T-helper 1 cell (primary cell): ENCODE results near the gene TMPRSS2.

Source experiments
- DNase-seq, 5 donors: peaks; one replicate each; pipeline ENCODE4 v3.0.0-alpha.2; 2012 to 2020

The TMPRSS2 gene

DNA sequence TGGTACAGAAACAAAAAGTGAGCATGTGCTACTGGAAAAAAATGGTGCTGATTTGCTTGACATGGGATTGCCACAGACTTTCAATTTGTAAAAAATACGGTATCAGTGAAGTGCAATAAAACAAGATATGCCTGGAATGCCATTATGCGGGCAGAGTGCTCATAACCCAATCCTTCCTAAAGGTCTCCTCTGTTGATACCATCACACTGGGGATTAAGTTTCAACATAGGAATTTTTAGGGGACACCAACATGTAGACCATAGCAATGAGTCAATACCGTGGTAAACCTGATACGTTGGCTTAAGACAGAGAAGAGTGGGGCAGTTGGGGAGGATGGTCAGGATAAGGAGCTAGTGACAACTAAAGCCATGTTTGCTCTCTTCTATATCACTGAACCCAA, 61.4 kb downstream of the TMPRSS2 start:
- DNase-seq = no peak

DNA sequence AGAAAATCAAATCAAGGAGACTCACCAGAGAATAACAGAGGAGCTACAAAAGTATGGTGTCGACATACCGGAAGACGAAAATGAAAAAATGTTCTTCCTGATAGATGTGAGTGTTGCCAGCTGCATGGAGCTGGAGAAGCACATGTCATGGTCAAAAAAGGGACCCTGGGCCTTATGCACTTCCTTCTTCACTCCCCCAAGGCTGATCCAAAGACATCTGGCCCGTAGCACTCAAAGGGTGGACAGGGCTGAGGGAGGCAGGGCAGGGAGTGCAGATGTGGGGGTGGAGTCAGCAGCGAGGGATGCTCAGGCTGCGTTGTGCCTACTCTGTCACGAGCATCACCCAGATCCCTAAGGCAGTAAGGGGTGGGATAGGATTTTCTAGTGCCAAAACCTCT, 62.5 kb downstream of the TMPRSS2 start:
- no peak for DNase-seq

GRCh38 chr21:41444703-41445464, 63.1 kb downstream of the TMPRSS2 start:
- DNase-seq = no peak

DNA sequence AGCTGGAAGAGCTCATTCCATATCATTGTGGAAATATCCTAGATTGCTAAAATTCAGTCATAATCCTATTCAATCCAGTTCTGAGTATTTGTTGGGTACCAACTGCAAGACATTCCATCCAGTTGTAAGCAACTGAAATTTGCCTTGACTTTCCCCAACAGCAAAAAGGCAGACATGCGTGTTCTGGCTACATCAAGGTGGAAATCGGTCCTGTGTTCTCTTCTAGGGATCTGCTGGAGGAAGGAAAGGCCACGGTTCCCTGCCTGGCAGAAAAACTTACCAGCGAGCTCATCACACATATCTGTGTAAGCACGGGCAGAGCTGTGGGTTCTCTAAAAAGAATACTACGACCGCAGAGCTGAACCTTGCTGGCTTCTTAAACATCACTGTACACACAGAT, 64.4 kb downstream of the TMPRSS2 start:
- DNase-seq = no peak

DNA sequence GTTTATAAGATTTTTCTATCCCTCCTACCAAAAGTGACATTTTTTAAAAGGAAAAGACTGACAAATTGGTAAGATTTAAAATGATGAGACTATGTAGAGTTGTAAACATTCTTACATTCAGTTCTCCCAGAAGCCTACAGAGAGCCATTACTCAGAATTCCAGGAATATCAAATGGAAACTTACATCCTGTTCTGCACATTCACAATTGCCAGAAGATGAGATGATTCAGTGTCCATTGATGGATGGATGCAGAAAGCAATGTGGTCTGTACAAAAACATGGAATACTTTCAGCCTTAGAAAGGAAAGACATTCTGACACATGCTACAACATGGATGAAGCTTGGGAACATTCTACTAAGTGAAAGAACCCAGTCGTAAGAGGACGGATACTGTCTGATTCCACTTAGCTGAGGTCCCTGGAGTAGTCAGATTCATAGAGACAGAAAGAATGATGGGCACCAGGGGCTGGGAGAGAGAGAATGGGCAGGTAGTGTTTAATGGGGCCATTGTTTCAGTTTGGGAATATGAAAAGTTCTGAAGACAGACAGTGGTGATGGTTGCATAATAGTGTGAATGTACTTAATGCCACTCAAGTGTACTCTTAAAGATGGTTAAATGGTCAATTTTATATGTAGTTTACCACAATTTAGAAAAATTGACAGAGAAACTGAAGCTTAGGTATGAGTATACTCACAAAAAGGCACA, 65.3 kb downstream of the TMPRSS2 start:
- DNase-seq = no peak

DNA sequence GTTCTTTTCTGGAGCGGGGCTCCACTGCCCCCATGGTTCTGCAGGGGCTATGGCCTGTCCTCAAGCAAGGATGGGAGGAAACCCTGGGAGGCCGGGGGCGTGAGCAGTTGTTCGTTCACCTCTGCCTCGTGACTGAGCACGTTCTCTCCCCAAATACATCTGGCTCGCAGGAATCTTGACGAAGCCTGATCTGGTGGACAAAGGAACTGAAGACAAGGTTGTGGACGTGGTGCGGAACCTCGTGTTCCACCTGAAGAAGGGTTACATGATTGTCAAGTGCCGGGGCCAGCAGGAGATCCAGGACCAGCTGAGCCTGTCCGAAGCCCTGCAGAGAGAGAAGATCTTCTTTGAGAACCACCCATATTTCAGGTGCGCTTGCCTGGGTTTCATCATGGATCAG, 66.4 kb downstream of the TMPRSS2 start:
- no peak for DNase-seq

DNA sequence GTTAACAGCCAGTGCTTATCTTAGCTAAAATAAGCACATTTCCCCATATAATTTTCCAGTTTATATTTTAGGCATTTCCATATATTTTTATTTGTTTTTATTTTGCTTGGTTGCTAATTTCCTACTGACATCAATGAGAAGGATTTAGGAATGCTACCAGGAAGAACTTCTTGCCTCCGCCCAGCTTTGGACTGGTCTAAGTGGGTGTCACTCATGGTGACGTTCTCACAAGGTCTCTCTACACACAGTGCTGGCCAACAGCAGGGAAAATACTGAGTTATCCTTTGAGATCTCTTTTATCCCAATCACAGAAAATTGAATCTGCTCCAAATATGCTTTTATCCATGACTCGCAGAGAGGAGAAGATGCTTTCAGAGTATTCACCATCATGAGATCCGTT, 68.7 kb downstream of the TMPRSS2 start:
- no peak for DNase-seq

- no peak for DNase-seq
Observed at GRCh38 chr21:41438425-41439113, 69.4 kb downstream of the TMPRSS2 start.

DNA sequence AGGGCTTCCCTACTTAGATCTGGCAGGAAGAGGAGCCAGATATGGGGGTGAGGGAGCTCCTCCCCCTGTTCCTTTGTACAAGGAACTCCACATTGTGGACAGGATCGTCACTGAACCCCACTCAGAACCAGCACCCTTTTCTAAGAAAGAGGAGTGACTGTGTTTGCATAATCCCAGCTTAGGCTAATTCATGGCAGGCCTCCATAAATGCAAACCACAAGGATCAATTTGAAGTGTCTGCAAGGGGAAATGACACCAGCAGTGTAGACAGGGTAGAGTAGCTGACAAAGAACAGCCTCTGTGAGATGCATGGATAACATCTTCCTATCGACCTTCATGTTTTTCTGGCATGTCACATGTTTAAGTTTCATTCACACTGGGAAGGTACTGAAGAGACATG, 70.2 kb downstream of the TMPRSS2 start:
- DNase-seq = peak in 1 of 5 donors; percentile 47

GRCh38 chr21:41435706-41436105, 72.3 kb downstream of the TMPRSS2 start:
- no peak for DNase-seq

DNA sequence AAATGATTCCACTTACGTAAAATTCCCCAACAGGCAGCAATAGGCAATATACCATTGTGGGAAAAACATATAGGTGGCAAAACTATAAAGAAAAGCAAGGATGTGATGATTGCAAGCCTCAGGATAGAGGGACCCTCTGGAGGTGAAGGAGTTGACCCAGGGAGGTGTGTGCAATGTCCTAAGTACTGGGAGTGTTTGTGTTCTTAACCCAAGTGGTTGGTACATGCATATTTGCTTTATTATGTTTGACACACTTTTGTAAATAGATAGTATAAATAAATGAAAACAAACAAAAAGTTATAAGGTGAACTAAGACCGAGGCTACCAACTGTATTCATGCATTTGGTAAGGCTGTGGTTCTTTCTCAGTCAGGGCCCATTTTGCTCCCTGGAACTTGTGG, 74.4 kb downstream of the TMPRSS2 start:
- DNase-seq = no peak

- no peak for DNase-seq
Observed at GRCh38 chr21:41432562-41433460, 75.1 kb downstream of the TMPRSS2 start.

DNA sequence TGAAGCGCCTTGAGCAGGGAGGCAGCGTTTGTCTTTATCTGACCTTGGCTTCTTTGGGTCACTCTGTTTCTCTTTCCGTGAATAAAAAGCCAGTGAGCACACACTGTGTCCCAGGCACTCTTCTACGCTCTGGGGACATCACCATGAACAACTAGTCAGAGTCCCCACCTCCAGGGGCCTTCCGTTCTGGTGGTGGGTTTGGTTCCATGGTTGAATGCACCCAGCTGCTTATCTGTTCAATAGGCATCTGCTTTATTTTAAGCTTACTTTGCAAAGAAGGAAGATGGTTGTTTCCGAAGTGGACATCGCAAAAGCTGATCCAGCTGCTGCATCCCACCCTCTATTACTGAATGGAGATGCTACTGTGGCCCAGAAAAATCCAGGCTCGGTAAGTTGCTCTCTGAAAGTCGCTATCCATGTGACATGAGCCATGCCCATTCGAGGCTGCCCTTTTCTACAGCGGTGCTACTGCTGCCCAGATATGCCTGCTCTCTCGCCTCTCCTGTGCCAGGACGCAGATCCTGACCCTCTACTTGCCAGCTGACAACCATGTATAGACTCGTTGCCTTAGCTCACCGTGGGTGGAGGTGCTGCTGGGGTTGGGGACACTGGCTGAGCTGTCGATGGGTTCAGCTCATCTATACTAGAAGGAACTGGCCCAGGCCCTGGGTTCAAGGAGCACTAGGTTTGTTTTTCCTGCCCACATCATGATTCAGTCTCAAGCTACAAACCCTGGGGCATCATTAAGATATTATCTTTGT, 76.0 kb downstream of the TMPRSS2 start:
- DNase-seq = no peak

DNA sequence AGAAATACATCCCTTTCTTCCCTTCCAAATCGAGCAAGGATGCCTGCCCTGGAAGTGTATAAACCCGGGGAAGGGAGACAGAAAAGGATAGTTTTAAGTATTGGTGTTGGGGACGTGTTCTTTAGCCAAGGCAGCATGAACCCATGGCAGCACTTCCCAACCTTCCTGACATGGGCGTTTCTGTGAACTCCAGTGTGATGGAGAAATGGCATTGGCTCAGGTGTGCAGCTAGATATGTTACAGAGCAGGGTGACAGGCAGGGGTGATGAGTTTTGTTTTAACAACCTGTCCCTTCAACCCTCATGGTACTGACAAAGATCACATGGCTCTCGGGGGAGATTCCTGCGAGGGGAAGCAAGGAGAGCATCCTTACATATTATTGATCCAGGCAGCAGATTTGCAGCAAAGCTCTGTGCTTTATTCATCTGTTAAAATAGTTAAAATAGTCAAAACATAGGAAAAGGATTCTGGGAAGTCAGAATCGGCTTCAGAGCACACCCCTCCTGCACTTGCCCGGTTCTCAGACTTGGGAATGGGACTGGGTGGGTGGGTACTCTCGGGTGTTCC, 78.0 kb downstream of the TMPRSS2 start:
- DNase-seq = no peak

DNA sequence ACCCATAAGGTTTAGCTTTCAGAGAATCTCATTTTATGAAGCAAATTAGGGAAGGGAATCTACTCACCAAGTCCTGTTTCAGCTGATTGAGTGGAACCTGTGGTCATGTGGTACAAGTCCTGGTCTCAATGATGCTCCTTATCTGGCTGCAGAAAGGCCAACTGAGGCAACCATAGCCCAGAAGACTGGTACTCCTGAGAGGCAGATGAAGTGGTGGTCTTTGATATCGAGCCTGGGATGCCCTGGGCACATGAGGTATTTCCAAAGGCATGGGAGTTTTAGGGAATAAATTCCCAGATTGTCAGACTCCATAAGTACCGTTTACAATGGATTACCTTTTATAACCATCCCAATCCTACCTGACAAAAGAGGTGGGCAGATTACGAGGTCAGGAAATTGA, 78.7 kb downstream of the TMPRSS2 start:
- DNase-seq = no peak

GRCh38 chr21:41428847-41429246, 79.1 kb downstream of the TMPRSS2 start:
- DNase-seq = no peak

GRCh38 chr21:41428311-41428710, 79.6 kb downstream of the TMPRSS2 start:
- DNase-seq = no peak

- DNase-seq = no peak
Observed at GRCh38 chr21:41427556-41427955, 80.4 kb downstream of the TMPRSS2 start.

GRCh38 chr21:41426676-41427404, 81.1 kb downstream of the TMPRSS2 start:
- no peak for DNase-seq

DNA sequence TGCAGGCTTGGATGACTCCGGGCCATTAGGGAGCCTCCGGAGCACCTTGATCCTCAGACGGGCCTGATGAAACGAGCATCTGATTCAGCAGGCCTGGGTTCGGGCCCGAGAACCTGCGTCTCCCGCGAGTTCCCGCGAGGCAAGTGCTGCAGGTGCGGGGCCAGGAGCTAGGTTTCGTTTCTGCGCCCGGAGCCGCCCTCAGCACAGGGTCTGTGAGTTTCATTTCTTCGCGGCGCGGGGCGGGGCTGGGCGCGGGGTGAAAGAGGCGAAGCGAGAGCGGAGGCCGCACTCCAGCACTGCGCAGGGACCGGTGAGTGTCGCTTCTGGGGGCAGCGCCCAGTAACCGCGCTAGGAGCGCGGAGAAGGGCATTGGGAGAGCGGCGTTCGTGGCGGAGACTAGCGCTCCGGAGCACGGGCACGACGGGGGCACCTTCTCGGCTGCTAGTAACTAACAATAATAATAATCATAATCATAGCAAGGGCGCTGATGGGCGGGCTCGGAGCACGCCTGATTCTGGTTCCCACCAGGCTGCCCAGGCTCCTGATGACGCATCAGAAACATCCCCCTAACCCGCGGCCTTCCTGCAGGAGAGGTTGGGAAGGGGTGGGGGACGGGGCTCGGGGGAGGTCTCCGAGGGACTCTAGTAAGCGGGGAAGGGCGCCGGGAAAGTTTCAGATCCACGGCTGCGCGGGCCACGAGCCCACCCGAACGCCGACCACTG, 81.8 kb downstream of the TMPRSS2 start, which contains the start of gene MX1:
TSS of gene MX1 (plus strand) at position 286 of the 722 bp plus-strand sequence. CDS start 5,832 bp downstream, outside the sequence.
- peak; percentile 64 to 87 (median 77) for DNase-seq
